Fibroblast of lung (primary cell): ENCODE results near the gene FAM151B. TPM values are rescaled to one million over a fixed set of nuclear protein-coding genes. Genes with fewer than 3 reads are reported as not detected.

Source experiments
- DNase-seq, 2 donors: peaks; one replicate each; pipeline versions ENCODE4 v3.0.0 to v3.0.0-alpha.2; 2010; ENCODE audit warnings: low read depth in 2 of 2
- H2AFZ ChIP-seq: 2 replicates; pipeline ENCODE4 v1.5.1; 2012; ENCODE audit warnings: low read length, control low read depth, inconsistent platforms
- H3K27ac ChIP-seq: 2 replicates; pipeline ENCODE4 v1.5.1; 2011; ENCODE audit warnings: low read length, control low read depth; ENCODE audit not compliant: insufficient read depth
- H3K27me3 ChIP-seq: 2 replicates; pipeline ENCODE4 v1.5.1; 2011; ENCODE audit warnings: mild to moderate bottlenecking, low read length; ENCODE audit not compliant: control insufficient read depth, insufficient read depth
- H3K36me3 ChIP-seq: 2 replicates; pipeline ENCODE4 v1.5.1; 2011; ENCODE audit warnings: low read length; ENCODE audit not compliant: control insufficient read depth, insufficient read depth
- H3K4me1 ChIP-seq: 2 replicates; pipeline ENCODE4 v1.5.1; 2011; ENCODE audit warnings: low read length; ENCODE audit not compliant: control insufficient read depth, insufficient read depth; ENCODE audit errors: extremely low read depth
- H3K4me2 ChIP-seq: 2 replicates; pipeline ENCODE4 v1.5.1; 2011; ENCODE audit warnings: low read length, control low read depth; ENCODE audit not compliant: insufficient read depth; ENCODE audit errors: extremely low read depth
- H3K4me3 ChIP-seq, 4 experiments: fragments of 200-600 bp in 1 of 4; sonication (generic) in 1 of 4; replicated peaks in 1 of 4; 2 replicates each; pipeline ENCODE4 v1.5.1; 2011 to 2016; ENCODE audit warnings: low read length in 4 of 4, low read depth in 3 of 4, mild to moderate bottlenecking in 3 of 4, control low read depth in 2 of 4, inconsistent platforms in 1 of 4, mixed read lengths in 1 of 4; ENCODE audit not compliant: insufficient read depth in 1 of 4; ENCODE audit errors: control extremely low read depth in 1 of 4
- H3K79me2 ChIP-seq: 2 replicates; pipeline ENCODE4 v1.5.1; 2012; ENCODE audit warnings: mild to moderate bottlenecking, low read length, inconsistent platforms; ENCODE audit not compliant: control insufficient read depth, insufficient read depth
- H3K9ac ChIP-seq: 2 replicates; pipeline ENCODE4 v1.5.1; 2011; ENCODE audit warnings: mild to moderate bottlenecking, low read length, control low read depth; ENCODE audit not compliant: insufficient read depth
- H3K9me3 ChIP-seq: 2 replicates; pipeline ENCODE4 v1.5.1; 2012; ENCODE audit warnings: low read depth, low read length; ENCODE audit not compliant: control insufficient read depth, insufficient read depth
- H4K20me1 ChIP-seq: 2 replicates; pipeline ENCODE4 v1.5.1; 2011; ENCODE audit warnings: low read length; ENCODE audit not compliant: control insufficient read depth, insufficient read depth; ENCODE audit errors: extremely low read depth
- CTCF ChIP-seq, 2 donors: IDR thresholded peaks in 1 of 2; conservative IDR thresholded peaks in 1 of 2; 1 replicate in 1 of 2; 2 replicates in 1 of 2; pipeline ENCODE4 v1.5.1; 2011 to 2012; ENCODE audit warnings: low read length in 2 of 2, control low read depth in 1 of 2, inconsistent platforms in 1 of 2, low read depth in 1 of 2, mild to moderate bottlenecking in 1 of 2
- EZH2 ChIP-seq: IDR thresholded peaks from 2 replicates; pipeline ENCODE4 v1.5.1; 2012; ENCODE audit warnings: low read length, control low read depth, mild to moderate bottlenecking; ENCODE audit errors: missing control alignments
- polyA plus RNA-seq, 2 donors: library from polyadenylated mRNA; depleted of rRNA in 1 of 2; stranded (reverse) in 1 of 2; unstranded in 1 of 2; fragments of >200 nt; gene quantifications; 2 replicates each; pipeline ENCODE4 v1.2.1, GENCODE V29; 2011 to 2012; ENCODE audit warnings: missing spikeins in 1 of 2
- total RNA-seq: library from RNA; depleted of rRNA; stranded (reverse); fragments of >200 nt; gene quantifications from 2 replicates; pipeline ENCODE4 v1.2.1, GENCODE V29; 2014

FAM151B gene
- total and polyA plus RNA-seq, 2 donors (not counting 1 experiment from before 2014, with no cell fraction given), result 4.8 to 4.9 TPM

DNA sequence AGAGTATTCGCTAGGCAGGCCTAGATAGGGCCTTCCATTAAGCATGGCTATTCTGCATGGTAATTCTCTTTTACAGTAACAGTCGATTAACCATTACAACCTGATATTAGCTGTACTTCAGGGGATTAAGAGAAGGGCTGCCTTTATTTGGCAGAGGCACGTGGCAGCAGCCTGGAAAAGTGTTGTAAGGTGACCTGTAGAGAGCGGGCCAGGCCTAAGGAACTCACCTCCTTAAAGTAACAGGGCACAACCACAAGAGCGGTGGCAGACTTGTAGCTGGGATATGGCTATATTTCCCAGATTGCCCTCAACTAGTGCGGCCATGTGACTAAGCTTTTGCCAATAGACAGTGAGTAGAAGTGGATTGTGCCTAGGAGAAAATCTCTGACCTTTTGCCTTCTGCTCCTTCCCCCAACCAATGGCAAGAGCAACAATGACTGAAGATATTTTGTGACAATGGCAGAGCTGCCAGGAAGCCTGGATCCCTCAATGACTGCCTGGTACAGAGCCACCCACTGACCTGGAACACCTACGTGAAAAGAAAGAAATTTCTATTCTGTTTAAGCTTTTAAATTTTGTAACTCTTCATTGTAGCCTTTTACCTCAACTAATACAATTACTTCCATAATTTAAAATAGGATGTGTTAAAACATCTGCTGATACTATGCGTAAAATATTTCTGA, 101.1 kb downstream of the FAM151B start:
- Histone ChIP-seq H3K9ac (no peak overlapping the region), H3K9me3 (no peaks in the 10 kb centered on the region), H3K36me3 (no peaks in the 10 kb centered on the region), H4K20me1 (no peaks in the 10 kb centered on the region), H3K4me1 (no peaks in the 10 kb centered on the region), H3K4me2 (no peak overlapping the region), H3K27ac (no peak overlapping the region), H2AFZ (no peak overlapping the region), H3K4me3 (no peak overlapping the region), H3K27me3 (no peaks in the 10 kb centered on the region), H3K79me2 (no peaks in the 10 kb centered on the region)
- no peak for DNase-seq
- no peak for TF ChIP-seq CTCF (conservative IDR thresholded peaks at IDR 0.05 in 1 of 2, IDR thresholded peaks at IDR 0.05 in 1 of 2; ENCODE audit: low read depth in 1 of 2, low read length in 2 of 2)
- no peak for TF ChIP-seq EZH2

GRCh38 chr5:80590766-80591165, 102.9 kb downstream of the FAM151B start:
- Histone ChIP-seq H3K4me2 (no peak overlapping the region), H3K27me3 (no peaks in the 10 kb centered on the region), H3K9me3 (no peaks in the 10 kb centered on the region), H3K4me1 (no peaks in the 10 kb centered on the region), H3K4me3 (no peak overlapping the region), H3K36me3 (no peaks in the 10 kb centered on the region), H3K9ac (no peak overlapping the region), H3K79me2 (no peaks in the 10 kb centered on the region), H3K27ac (no peak overlapping the region), H4K20me1 (no peaks in the 10 kb centered on the region), H2AFZ (no peak overlapping the region)
- no peak for TF ChIP-seq EZH2
- no peak for TF ChIP-seq CTCF (conservative IDR thresholded peaks at IDR 0.05 in 1 of 2, IDR thresholded peaks at IDR 0.05 in 1 of 2; ENCODE audit: low read depth in 1 of 2, low read length in 2 of 2)
- DNase-seq, result no peak

DNA sequence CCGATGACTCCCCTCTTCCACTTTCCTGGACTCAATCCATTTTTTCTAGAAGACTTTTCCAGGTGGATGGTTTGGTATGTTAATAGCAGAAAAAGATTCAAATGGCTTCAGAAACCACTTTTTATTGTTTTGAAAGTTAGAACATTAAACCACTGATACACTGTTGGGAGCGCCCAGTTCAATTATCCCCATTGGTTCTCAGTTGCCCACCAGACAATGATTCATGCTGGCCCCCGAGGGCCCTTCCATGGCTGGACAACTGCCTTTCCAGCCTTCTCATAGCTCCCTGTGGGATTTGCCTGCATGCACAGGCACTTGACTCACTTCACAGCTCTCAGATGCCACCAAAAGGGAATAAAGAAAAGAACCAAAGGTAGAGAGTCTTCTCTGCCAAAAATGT, 103.5 kb downstream of the FAM151B start:
- no peak overlapping the region for H3K9ac ChIP-seq
- peak in 1 of 2 donors; percentile 42 for DNase-seq
- no peak overlapping the region for H3K27ac ChIP-seq
- no peak overlapping the region for H3K4me3 ChIP-seq
- no peak overlapping the region for H2AFZ ChIP-seq
- no peak overlapping the region for H3K4me2 ChIP-seq
- H3K79me2 ChIP-seq, result no peaks in the 10 kb centered on the region
- no peaks in the 10 kb centered on the region for H3K4me1 ChIP-seq
- no peaks in the 10 kb centered on the region for H3K36me3 ChIP-seq
- TF ChIP-seq EZH2 (no peak), CTCF (conservative IDR thresholded peaks at IDR 0.05 in 1 of 2, IDR thresholded peaks at IDR 0.05 in 1 of 2; ENCODE audit: low read depth in 1 of 2, low read length in 2 of 2) (no peak)
- H3K27me3 ChIP-seq, result no peaks in the 10 kb centered on the region
- no peaks in the 10 kb centered on the region for H4K20me1 ChIP-seq
- no peaks in the 10 kb centered on the region for H3K9me3 ChIP-seq
